Stimulated activated CD8-positive, alpha-beta memory T cell treated with anti-CD3 and anti-CD28 coated beads, Interleukin-12 subunit alpha, Interleukin-12 subunit beta, amount 100 ng/mL, for 1 hour (primary cell): ENCODE results near the gene FAF1.
"Not testable (repeated sequence)": the region's sequence is repeated elsewhere in the genome, so short reads cannot be mapped to it uniquely, and the experiment has no call there.

ENCODE experiments used
- DNase-seq: peaks from one replicate; pipeline ENCODE4 v3.0.0-alpha.2; 2020; ENCODE audit warnings: low read depth

The FAF1 gene

GRCh38 chr1:50846224-50846839 is 113.7 kb downstream of the FAF1 start:
- no peak for DNase-seq

DNA sequence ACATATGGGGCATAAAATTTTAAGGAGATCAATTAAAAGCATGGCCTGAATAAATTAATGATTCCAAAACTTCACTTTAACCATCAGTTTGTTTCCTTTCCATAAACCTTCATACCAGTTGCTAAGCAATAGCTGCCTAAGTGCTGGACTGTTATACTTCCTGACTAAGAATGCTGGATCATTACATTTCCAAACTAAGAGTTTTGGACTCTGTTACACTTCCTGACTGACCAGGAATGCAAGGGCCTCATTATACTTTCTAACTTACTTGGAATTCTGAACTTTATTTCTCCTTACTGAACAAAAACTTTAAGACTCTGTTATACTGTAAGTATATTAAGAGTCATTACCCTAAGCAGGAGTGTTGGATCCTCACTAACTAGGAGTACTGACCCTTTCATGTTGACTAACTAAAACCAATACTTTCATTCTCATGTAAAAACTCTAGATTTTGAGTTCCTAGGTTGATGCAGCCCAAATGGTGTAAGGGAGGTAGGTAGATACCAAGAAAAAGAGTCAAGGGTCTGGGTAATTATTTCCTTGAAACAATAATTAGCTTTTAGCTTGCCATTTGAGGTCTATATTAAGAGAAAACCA is 118.2 kb downstream of the FAF1 start:
- DNase-seq, result no peak

DNA sequence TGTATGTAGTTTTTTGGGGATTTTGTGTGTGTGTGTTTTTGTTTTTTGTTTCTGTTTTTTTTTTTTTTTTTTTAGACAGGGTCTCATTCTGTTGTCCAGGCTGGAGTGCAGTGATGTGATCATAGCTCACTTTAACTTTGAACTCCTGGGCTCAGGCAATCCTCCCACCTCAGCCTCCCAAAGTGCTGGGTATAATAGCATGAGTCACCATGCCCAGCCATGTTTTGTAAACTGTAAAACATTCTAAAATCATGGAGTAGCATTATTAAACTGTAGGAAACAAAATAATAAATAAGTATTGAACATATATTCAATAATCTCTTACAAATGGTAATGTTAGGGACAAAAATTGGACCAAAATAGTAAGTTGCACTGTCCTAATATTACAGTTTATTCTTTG is 124.0 kb downstream of the FAF1 start:
- DNase-seq, result no peak

- no peak for DNase-seq
Measured at GRCh38 chr1:50833216-50833615, 126.9 kb downstream of the FAF1 start.

DNA sequence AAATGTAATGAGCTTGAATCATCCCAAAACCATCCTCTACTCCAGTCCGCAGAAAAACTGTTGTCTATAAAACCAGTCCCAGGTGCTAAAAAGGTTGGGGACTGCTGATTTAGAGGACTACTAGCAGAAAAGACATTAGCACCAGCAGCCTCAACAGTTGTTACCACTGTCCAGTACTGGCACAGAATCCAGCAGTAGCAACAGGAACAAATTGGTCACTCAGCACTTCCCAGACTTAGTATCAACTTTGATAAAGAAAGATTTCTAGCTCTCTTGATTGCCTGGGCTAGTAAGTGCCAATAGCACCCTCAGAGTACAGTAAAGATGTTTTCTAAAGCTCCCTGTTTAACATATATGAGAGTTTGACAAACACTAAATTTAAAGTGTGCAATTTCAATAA is 127.9 kb downstream of the FAF1 start:
- no peak for DNase-seq

- DNase-seq, result no peak
Measured at GRCh38 chr1:50831300-50832061, 128.6 kb downstream of the FAF1 start.

- DNase-seq, result no peak
Measured at GRCh38 chr1:50830621-50831020, 129.4 kb downstream of the FAF1 start.

- no peak for DNase-seq
Measured at GRCh38 chr1:50829014-50829958, 130.8 kb downstream of the FAF1 start.

DNA sequence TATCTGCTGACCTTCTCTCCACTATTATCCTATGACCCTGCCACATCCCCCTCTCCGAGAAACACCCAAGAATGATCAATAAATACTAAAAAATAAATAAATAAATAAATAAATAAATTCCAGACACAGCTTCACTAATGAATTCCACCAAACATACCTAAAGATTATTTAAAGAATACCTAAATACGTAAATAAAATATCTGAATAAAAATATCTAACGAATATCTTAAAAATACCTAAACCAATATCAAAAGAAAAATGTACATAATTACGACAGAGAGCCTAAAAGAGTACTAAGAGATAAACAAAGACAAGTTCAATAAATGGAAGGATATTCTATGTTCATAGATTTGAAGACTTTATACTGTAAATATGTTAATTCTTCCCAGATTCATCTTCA is 132.5 kb downstream of the FAF1 start:
- DNase-seq, result no peak

DNA sequence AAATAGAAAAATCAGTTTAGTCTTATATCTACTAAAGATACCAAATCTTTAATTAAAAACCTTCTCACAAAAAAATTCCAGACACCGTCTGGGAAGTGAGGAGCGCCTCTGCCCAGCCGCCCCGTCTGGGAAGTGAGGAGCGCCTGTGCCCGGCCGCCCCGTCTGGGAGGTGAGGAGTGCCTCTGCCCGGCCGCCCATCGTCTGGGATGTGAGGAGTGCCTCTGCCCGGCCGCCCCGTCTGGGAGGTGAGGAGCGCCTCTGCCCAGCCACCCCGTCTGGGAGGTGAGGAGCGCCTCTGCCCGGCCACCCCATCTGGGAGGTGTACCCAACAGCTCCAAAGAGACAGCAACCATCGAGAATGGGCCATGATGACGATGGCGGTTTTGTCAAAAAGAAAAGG is 133.3 kb downstream of the FAF1 start:
- not testable (repeated sequence) for DNase-seq

- no peak for DNase-seq
Measured at GRCh38 chr1:50822035-50822776, 137.9 kb downstream of the FAF1 start.

DNA sequence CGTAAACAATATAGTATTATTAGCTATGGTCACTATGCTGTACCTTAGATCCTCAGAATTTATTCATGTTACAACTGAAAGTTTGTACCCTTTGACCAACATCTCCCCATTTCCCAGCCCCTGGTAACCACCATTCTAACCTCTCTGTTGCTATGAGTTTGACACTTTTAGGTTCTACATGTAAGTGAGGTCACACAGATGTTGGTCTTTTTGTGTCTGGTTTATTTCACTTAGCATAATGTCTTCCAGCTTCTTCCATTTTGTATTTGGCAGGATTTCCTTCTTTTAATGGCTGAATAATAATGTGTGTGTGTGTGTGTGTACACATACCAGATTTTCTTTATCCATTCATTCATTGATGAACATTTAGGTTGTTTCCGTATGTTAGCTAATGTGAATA is 139.5 kb downstream of the FAF1 start:
- DNase-seq, result no peak

- DNase-seq, result no peak
Measured at GRCh38 chr1:50812346-50812745, 147.7 kb downstream of the FAF1 start.

DNA sequence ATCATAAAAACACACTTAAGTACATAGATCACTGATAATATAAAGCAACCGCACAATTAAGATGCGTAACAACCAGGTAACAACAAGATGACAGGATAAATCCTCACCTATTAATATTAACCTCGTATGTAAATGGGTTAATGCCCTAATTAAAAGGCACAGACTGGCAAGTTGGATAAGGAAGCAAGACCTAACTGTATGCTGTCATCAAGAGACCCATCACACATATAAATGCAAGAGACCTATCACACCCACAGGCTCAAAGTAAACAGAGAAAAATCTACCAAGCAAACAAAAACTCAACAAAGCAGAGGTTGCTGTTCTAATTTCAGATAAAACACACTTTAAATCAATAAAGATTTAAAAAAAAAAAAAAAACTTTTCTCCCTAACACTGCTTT is 151.8 kb downstream of the FAF1 start:
- no peak for DNase-seq

- DNase-seq, result no peak
Measured at GRCh38 chr1:50796272-50796671, 163.8 kb downstream of the FAF1 start.

- DNase-seq, result no peak
Measured at GRCh38 chr1:50793521-50793920, 166.5 kb downstream of the FAF1 start.

- DNase-seq, result no peak
Measured at GRCh38 chr1:50787266-50787665, 172.8 kb downstream of the FAF1 start.

- DNase-seq, result no peak
Measured at GRCh38 chr1:50783286-50783685, 176.8 kb downstream of the FAF1 start.

- no peak for DNase-seq
Measured at GRCh38 chr1:50780797-50781196, 179.3 kb downstream of the FAF1 start.

- no peak for DNase-seq
Measured at GRCh38 chr1:50779801-50780200, 180.3 kb downstream of the FAF1 start.

DNA sequence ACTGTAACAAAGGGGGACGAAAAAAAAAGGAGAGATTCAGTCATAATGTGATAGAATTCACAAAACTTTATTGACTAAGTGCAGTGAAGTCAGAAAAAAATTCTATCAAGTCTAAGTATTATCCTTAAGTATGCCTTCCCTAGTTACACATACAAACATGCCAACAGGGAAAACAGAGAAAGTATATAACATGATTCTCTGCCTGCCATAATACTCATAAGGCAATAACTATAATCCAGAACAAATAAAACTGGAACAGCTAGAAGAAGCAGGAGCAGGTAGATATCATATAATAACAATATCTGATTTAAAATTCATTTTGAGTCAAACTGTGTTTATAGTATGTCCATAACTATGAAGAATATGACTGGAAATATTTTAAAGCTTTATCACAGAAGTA is 184.3 kb downstream of the FAF1 start:
- no peak for DNase-seq
